GM21723 (cell line): ENCODE data around the gene PIGQ.

Experiments
- ATAC-seq: cut with Tn5 transposase; IDR thresholded peaks from one replicate; pipeline ENCODE4 v1.9.1; 2021; ENCODE audit warnings: mild to moderate bottlenecking, moderate library complexity; ENCODE audit not compliant: unreplicated experiment

The PIGQ gene

DNA sequence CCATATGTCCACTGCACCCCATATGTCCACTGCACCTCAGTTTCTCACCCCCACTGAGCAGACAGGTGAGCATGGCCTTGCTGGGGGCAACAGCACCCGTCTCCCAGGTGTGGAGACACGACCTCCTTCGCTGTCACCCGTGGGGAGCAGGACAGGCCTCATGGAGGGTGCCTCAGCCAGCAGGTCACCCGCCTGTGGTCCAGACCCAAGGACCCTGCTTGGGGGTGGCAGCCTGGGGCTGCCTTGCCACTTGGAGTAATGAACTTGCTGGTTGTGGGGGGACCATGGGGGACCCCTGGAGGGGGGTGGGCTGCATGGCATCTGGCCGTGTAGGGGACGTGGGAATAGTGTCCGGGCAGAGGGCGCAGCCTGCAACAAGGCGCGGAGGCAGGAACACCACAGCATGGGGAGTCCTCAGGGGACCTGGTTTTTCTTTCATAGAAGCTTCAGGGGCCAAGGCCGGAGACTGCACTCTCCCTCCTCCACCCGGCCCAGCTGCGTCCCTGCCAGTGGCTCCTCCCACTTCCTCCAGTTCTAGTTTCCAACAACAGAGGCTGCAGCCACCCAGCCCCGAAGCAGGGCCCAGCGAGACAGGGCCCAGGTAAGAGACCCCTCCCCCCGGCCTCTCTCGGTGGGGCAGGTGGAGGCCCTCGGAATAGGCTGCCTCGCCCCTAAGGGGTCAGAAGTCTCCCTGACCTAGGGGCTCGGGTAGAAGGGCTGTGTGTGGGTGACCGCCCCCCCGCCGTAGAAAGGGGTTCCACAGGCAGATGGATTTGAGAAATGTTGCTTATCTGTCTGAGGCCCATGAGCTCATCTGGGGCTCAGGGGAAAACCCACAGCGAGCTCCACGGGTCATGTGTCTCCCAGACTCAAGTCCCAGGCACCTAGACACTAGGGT, 3.0 kb upstream of the PIGQ start, which contains the start of gene NHLRC4:
TSS of gene NHLRC4 (plus strand) at position 531 of the 898 bp plus-strand sequence. CDS start 1,043 bp downstream, outside the sequence.
- peak; percentile 60 for ATAC-seq

DNA sequence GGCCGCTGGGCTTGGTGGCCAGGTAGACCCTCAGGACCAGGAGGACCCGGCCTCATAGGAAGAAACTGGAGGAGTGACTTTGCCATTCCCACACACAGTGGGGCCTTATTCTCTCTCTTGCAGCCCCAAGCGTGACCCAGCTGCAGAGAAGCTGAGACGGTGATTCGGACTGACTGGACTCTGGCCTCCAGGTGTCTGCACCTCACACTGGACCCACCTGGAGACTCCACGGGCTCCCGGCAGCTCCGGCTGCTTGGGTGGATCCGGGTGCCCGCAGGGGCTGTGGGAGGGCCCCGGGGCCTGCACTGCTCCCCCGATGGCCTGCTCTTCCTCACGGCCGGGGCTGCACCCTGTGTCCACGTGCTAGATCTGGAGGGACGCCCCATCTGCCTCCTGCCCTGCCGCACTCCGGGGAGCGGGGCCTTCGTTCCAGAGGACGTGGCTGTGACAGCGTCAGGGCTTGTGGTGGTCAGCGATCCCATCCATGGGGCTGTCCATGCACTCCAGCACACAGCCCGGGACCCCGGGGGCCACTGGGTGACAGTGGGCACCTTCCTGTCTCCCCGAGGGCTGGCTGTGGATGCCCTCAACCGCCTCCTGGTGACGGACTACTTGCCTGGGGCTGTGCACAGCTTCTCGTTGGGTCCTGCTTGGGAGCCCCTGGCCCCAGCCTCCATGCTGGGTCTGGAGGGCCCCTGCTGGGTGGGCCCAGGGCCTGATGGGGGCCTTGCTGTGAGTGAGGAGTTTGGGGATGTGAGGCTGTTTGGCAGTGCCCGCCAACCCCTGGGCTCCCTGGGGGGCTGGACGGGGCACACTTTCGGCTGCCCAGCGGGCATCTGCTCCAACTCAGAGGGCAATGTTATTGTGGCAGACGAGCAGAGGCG, 2.2 kb upstream of the PIGQ start:
- no peak for ATAC-seq

DNA sequence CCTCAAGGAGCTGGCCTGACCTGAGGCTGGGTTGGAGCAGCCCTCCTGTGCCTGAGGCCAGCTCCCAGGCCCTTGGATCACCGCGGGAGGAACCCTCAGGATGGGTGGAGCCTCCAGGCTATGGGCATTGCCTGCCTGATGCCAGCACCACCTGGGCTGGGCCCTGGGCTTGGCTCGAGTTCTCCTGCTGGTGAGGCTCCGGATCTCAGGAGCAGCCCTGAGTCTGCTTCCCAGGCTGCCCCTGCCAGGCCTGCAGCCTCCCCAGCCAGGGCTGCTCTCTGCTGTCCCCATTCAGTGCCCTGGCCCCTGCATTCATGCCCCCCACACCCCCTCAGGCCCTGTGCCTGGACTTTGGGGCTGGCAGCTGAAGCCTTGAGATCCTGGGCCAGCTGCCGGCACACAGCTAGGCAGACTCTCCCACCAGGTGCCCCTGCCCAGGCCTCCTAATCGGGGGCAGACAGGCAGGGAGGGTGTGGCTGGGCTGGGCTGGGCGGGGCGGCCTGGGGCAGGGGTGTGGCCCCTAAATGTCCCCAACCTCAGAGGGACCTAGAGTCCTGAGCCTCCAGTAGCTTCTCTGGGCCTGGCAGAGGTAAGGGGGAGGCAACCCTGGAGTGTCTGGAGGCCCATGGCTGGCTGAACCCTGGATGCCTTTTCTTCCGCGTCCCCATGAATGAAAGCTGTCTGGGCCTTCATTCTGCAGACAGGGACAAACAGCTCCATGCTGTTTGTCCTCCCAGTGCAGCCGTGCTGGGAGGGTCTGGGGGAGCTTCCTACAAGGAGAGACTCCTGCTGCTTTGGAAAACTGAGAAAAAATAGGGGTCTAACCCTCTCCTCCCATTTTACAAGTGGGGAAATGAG, 1.1 kb upstream of the PIGQ start:
- no peak for ATAC-seq

DNA sequence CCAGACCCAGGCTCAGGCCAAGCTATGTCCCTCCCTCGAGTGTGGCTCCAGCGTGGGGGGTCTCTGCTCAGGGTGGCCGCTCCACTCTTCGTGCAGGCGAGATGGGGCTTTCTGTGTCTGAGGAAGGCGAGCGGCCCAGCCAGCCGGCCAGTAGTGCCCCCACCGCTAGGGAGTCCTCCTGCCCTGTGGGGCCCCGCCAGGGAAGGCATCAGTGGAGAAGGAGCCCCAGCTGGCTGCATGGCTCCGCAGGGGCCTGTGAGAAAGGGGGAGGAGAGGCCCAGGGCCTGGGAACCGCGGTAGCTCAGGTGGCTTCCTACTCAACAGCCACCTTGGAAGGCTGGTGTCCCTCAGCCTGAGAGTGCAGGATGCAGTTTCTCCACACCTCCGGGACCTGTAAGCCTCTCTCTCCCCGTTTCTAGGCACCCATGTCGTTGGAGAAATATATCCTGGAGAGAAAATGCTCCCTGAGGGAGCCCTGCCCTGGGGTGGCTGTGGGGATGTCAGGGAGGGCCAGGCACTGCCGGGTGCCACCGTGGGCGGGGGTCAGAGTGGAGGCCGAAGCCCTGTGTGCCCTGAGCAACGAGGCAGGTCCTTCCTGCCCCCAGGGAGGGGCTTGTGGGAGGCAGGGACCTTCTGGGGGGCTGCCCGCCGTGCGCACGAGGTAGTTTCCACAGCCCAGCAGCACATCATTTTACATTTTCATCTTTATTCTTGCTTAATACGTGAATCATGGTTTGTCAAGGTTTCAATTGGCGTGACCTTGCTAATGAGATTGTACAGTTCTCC, 3.3 kb downstream of the PIGQ start:
- ATAC-seq: no peak

DNA sequence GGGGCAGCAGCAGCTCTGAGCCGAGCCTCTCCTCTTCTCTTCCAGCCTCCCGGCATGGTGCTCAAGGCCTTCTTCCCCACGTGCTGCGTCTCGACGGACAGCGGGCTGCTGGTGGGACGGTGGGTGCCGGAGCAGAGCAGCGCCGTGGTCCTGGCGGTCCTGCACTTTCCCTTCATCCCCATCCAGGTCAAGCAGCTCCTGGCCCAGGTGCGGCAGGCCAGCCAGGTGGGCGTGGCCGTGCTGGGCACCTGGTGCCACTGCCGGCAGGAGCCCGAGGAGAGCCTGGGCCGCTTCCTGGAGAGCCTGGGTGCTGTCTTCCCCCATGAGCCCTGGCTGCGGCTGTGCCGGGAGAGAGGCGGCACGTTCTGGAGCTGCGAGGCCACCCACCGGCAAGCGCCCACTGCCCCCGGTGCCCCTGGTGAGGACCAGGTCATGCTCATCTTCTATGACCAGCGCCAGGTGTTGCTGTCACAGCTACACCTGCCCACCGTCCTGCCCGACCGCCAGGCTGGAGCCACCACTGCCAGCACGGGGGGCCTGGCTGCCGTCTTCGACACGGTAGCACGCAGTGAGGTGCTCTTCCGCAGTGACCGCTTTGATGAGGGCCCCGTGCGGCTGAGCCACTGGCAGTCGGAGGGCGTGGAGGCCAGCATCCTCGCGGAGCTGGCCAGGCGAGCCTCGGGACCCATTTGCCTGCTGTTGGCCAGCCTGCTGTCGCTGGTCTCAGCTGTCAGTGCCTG, 4.4 kb downstream of the PIGQ start:
- ATAC-seq: no peak

DNA sequence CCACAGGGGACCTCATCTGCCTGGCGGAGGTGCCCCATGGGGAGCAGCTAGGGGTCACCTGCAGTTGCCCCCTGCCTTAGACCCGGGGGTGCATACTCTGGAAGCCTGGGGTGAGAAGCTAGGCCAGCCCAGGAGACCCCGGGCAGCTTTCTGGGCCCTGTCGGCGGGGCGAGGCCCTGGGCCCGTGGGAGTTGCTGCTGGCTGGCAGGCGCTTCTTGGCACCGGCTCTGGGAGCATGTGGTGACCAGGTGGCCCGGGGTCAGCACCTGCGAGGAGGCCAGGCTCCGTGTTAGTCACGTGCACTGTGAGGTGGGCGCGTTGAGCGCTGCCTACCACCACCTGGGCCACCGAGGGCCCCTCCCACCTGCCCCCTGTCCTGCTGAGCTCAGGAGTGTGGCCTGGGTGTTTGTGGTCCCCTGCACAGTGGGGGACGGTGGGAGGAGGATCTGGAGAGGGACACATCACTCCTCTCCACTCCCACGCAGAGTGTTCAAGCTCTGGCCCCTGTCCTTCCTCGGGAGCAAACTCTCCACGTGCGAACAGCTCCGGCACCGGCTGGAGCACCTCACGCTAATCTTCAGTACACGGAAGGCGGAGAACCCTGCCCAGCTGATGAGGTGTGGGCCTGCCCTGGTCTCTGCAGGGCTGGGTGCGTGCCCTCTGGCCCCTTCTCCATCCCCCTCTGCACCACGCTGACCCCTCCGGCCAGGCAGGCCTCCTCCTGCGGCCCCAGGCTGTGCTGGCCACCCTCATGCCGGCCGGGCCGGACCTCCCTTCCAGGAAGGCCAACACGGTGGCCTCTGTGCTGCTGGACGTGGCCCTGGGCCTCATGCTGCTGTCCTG, 5.8 kb downstream of the PIGQ start:
- no peak for ATAC-seq

DNA sequence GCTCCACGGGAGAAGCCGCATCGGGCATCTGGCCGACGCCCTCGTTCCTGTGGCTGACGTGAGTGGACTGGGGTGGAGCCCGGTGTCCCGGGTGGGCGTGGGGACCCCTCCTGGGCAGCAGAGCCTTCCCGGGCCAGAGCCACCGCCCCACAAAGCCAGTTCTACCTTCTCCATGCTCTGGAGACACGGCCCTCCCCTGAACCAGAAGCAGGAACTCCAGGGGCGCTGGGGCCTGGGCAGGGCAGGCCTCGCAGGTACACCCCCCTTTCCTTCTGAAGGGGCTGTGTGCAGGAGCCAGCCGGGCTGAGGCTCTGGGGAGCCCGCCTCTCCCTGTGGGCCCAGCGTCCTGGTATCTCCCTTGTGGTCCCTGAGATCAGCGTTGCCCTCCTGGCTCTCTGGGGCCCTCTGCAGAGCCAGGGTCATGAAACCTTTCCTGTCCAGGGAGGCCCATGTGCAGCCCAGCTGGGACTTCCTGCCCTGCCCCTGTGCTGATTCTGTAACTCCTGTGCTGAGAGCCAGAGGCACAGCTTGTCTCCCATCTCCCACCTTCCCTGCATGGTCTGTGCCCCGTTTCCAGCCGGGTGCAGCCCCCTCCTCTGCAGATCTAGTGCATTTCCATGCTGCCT, 6.5 kb downstream of the PIGQ start:
- no peak for ATAC-seq

DNA sequence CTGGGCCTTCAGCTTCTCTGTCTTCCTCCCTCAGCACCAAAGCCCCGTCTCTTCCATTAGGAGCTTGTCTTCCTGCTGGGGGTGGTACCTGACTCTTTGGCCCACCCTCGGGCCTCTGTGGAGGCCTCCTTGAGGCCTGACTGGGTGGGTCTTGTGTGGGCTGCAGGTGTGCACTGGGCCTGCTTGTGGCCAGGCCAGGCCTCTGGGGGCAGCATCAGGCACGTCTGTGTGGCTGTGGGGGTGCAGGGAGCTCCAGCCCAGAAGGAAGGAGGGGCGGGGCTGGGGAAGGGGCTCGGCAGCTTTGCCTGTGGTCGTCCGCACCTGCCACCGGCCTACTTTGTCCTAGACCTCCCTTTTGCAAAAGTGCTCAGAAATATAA, 7.0 kb downstream of the PIGQ start:
- no peak for ATAC-seq

DNA sequence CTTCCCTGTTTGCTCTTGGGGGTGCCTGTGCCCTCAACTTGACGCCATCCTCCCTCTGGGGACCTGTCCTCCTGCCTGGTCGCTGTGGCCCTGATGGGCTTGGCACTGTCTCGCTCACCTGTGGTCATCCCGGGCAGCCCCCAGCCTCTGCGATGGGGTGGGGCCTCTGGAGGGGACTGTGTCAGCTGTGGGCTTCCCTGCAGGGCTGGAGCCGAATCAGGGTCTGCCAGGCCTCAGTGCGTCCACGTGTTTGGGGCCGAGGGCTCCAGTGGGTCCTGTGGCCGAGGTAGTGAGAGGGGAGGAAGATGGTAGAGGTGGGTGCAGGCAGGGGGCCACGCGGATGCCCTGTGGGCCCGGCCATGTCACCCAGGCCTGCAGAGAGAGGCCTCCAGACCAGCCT, 8.0 kb downstream of the PIGQ start:
- no peak for ATAC-seq

DNA sequence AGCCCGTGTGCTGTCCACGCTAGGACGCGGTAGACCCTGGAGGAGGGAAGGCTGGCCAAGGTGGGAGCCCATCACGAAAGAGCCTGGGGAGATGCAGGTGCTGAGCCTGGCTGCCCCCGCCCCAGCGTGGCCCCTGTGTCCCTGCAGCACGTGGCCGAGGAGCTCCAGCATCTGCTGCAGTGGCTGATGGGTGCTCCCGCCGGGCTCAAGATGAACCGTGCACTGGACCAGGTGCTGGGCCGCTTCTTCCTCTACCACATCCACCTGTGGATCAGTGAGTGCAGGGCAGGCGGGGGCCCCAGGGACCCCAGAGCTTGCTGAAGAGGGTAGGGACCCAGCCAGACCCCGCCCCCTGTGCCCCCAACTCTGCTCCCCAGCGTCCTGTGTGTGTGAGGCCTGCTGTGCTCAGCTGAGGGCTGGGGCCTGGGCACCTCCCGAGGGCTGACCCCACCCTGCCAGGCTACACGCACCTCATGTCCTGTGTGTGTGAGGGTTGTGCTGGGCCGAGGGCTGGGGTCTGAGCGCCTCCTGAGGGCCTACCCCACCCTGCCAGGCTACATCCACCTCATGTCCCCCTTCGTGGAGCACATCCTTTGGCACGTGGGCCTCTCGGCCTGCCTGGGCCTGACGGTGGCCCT, 8.6 kb downstream of the PIGQ start:
- ATAC-seq: no peak

DNA sequence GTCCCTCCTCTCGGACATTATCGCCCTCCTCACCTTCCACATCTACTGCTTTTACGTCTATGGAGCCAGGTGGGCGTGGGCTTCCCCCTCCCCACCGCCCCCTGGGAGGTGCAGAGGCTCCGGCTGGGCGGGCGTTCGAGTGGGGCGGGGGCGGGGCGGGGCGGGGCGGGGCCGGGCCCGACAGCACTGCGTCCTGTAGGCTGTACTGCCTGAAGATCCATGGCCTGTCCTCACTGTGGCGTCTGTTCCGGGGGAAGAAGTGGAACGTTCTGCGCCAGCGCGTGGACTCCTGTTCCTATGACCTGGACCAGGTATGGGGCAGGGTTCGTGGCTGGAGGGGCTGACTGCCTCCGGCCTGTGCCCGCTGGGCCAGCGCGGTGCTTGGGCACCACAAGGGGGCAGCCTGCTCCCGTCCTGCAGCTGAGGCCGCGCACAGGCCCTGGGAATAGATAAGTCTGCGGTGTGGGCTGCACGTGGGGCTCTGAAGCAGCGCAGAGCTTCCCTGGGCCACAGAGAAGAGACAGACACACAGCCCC, 9.2 kb downstream of the PIGQ start:
- no peak for ATAC-seq

DNA sequence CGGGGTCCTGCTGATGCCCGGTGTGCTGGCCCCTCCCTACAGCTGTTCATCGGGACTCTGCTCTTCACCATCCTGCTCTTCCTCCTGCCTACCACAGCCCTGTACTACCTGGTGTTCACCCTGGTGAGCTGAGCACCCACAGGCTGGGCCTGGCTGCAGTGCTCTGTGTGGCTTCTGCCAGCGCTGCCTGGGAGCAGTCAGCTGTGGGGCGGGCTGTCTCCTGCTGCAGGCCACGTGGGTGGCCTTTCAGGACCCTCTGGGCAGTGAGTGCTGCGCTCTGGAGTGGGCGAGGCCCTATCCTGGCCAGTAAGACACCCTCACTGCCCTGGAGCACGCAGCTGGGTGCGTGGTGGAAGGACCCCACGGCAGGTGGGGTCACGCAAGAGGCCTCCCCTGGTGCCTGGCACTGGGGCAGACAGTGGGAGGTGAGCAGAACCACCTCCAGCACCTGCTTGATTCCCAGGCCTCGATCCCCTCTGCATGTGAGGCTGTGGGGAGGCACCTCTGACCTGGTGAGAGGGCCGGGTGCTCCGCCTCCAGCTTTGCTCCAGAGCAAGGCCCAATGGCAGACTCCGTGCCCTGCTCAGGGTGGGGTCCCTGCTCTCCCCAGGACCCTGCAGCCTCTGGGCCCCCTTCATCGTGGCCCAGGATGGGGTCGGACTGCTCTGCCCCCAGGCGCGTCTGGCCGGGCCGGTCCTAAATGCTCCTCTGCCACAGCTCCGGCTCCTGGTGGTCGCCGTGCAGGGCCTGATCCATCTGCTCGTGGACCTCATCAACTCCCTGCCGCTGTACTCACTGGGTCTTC, 10.6 kb downstream of the PIGQ start:
- ATAC-seq: no peak

DNA sequence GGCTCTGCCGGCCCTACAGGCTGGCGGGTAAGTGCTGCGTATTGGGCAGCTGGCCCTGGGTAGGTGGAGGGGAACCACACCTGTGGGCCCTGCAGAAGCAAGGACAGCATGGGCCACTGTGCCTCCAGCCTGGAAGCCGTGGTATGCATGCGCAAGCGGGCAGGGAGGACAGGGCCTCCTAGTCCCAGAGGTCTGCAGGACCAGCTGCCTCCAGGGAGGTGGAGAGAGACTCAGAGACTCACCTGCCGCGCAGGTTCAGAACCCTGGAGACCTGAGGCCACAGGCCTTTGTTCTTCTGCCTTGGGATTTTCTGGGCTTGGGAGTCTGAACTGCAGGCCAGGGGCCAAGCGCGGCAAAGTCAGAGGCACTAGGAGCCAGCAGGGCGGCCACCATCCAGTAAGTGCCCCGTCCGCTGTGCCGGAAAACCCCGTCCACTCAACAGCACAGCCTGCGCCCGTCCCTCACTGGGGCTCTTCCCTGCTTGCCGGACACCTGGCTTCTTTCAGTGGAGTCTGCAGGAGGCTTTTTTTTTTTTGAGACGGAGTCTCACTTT, 11.3 kb downstream of the PIGQ start:
- no peak for ATAC-seq

DNA sequence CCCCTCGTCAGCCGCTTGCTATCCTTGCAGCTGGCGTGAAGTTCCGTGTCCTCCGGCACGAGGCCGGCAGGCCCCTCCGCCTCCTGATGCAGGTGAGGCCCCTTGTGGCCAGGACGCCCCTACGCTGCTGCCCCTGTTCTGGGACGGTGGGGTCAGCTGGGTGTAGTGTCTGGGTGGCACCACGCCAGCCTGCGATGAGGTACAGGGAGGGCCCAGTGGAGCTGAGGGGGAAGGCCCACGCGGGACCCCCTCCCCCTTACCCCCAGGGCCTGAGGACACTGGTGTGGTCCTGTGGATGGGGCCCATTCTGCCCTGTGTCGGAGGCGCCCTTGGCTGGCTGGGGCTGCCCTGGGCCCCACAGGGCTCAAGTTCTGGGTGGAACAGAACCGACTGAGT, 12.4 kb downstream of the PIGQ start:
- ATAC-seq: no peak

DNA sequence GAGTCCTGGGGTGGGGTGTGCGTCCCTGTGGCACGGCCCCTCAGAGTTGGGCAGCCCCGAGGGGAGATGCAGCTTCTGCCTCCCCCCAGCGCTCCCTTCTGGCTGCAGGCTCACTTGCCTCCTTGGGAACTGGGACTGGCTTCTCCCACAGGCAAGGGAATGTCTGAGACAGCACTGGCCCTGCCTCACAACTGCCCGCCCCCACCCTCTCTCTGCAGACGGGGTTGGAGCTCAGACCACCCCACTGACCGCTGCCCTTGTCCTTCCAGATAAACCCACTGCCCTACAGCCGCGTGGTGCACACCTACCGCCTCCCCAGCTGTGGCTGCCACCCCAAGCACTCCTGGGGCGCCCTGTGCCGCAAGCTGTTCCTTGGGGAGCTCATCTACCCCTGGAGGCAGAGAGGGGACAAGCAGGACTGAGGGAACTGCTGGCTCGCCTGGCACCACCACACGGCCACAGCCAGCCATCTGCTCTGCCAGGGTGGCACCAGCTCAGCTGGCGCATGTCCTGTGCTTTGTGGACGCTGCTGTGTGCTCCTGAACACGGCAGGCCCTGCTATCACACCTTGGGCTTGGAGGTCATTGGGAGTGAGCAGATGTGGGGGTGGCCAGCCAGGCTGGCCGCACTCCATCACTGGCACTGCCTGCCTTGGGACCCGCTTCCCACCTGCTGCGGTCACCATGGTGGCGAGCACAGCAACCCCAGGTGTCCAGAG, 13.0 kb downstream of the PIGQ start:
- ATAC-seq: no peak

DNA sequence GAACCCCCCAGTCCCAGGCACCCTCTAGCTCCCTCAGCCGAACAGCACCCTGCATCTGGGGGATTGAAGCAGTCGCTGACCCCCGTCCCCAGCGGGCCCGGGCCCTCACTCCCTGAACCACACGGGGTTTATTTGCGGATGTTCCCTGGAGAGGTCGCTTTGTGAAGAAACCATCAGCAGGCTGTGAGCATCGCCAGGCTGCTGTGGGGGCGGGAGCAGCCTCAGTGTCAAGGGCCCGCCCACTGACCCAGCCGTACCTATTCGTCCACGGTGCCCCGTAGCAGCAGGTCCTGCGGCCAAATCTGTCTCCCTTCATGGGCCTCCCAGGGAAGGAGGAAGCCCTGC, 13.7 kb downstream of the PIGQ start:
- ATAC-seq: no peak
